GM12878 (cell line): ENCODE results near the gene MKRN2. TPM values are rescaled to one million over a fixed set of nuclear protein-coding genes. Genes with fewer than 3 reads are reported as not detected.

Experiments used
- ATAC-seq: fragments of 200-7000 bp; cut with Tn5 transposase; 3 replicates; pipeline ENCODE4 v1.9.1; 2020; ENCODE audit warnings: mild to moderate bottlenecking, moderate library complexity
- BruUV-seq: library from RNA; stranded (reverse); fragments of 400-500 nt; replicated peaks from 2 replicates; lab custom pipeline; 2021; lab: Mats Ljungman, UMichigan
- CTCF ChIA-PET: fragments of 300-600 bp; sonication (Branson Sonifier 250); formaldehyde crosslinking; extraction: SDS; loops from one replicate; lab custom pipeline; 2021; ENCODE audit warnings: inconsistent platforms; lab: Yijun Ruan, JAX
- POLR2A ChIA-PET: fragments of 350-600 bp; formaldehyde crosslinking; extraction: SDS; loops from one replicate; lab custom pipeline; 2021; ENCODE audit warnings: inconsistent platforms; lab: Charles Lee
- RAD21 ChIA-PET: fragments of 300-600 bp; sonication (Branson Sonifier 250); formaldehyde crosslinking; loops from one replicate; lab custom pipeline; 2023; ENCODE audit warnings: antibody characterized with exemption; ENCODE audit not compliant: unreplicated experiment; lab: Charles Lee
- SMC1A ChIA-PET: fragments of 300-600 bp; sonication (Branson Sonifier 250); formaldehyde crosslinking; loops from one replicate; lab custom pipeline; 2023; ENCODE audit not compliant: unreplicated experiment, uncharacterized antibody; lab: Charles Lee
- DNase-seq: peaks from one replicate; pipeline ENCODE4 v3.0.0-alpha.2; 2011; ENCODE audit warnings: low read depth, low spot score
- FAIRE-seq: peaks from 3 replicates; lab custom pipeline; 2011; peaks lifted over from hg19 to GRCh38; lab: Jason Lieb, UNC
- H2AFZ ChIP-seq: 2 replicates; pipeline ENCODE4 v1.6.0; 2011; ENCODE audit warnings: low read depth, low read length, control low read depth; ENCODE audit not compliant: control insufficient read depth
- H3K27ac ChIP-seq: 2 replicates; pipeline ENCODE4 v1.5.1; 2011; ENCODE audit warnings: control low read depth; ENCODE audit not compliant: control insufficient read depth, insufficient read depth
- H3K27me3 ChIP-seq, 2 experiments: replicated peaks in 1 of 2; 2 replicates each; pipeline versions ENCODE4 v1.6.0 to v1.6.1; 2011; ENCODE audit warnings: low read length in 1 of 2; ENCODE audit not compliant: control insufficient read depth in 2 of 2, insufficient read depth in 2 of 2
- H3K36me3 ChIP-seq, 2 experiments: 2 replicates each; pipeline ENCODE4 v1.5.1; 2011; ENCODE audit warnings: low read length in 1 of 2; ENCODE audit not compliant: control insufficient read depth in 2 of 2, insufficient read depth in 2 of 2
- H3K4me1 ChIP-seq: 2 replicates; pipeline ENCODE4 v1.6.1; 2011; ENCODE audit warnings: mild to moderate bottlenecking, low read length, moderate library complexity, mixed read lengths; ENCODE audit not compliant: control insufficient read depth, insufficient read depth
- H3K4me2 ChIP-seq: 2 replicates; pipeline ENCODE4 v1.6.0; 2011; ENCODE audit warnings: control low read depth; ENCODE audit not compliant: control insufficient read depth, insufficient read depth
- H3K4me3 ChIP-seq: fragments of 200-600 bp; sonication (generic); 2 replicates; pipeline ENCODE4 v1.5.1; 2016
- H3K79me2 ChIP-seq: 2 replicates; pipeline ENCODE4 v1.6.0; 2011; ENCODE audit warnings: low read length; ENCODE audit not compliant: control insufficient read depth, insufficient read depth
- H3K9ac ChIP-seq: 2 replicates; pipeline ENCODE4 v1.8.0; 2011; ENCODE audit warnings: low read length, control low read depth, mixed read lengths; ENCODE audit not compliant: control insufficient read depth, insufficient read depth
- H3K9me3 ChIP-seq: replicated peaks from 3 replicates; pipeline ENCODE4 v1.5.1; 2011; ENCODE audit warnings: mild to moderate bottlenecking, low read length; ENCODE audit not compliant: control insufficient read depth, insufficient read depth
- H4K20me1 ChIP-seq: 2 replicates; pipeline ENCODE4 v1.6.0; 2011; ENCODE audit not compliant: control insufficient read depth, insufficient read depth
- POLR2AphosphoS2 ChIP-seq: IDR thresholded peaks from 2 replicates; pipeline ENCODE4 v1.6.1; 2011; ENCODE audit warnings: low read depth, mild to moderate bottlenecking, low read length, improper control_type of control experiment, moderate library complexity
- POLR2AphosphoS5 ChIP-seq: IDR thresholded peaks from 2 replicates; pipeline ENCODE4 v1.6.1; 2011; ENCODE audit warnings: mild to moderate bottlenecking, low read length, inconsistent platforms
- SMARCA5 ChIP-seq: fragments of 450-650 bp; IDR thresholded peaks from 2 replicates; pipeline ENCODE4 v1.6.1; 2017; ENCODE audit warnings: mild to moderate bottlenecking
- STAT3 ChIP-seq: IDR thresholded peaks from 2 replicates; pipeline ENCODE4 v1.6.1; 2011; ENCODE audit warnings: low read depth, low read length, improper control_type of control experiment
- WGBS: methylation state at CpG from one replicate; pipeline ENCODE4 v1.1.6; 2016; ENCODE audit warnings: low lambda C conversion rate; ENCODE audit not compliant: insufficient replicate concordance, insufficient coverage; ENCODE audit errors: missing lambda C conversion rate; 5-methylcytosine and 5-hydroxymethylcytosine counted together
- in situ Hi-C: fragments of 300-500 bp; cut with MboI; formaldehyde crosslinking; loops from 9 replicates; pipeline ENCODE4 v1.14.3; 2018; ENCODE audit warnings: mixed read lengths
- intact Hi-C: fragments of 100-400 bp; cut with micrococcal nuclease; formaldehyde crosslinking; loops from one replicate; pipeline ENCODE4 v1.14.2; 2022; ENCODE audit not compliant: unreplicated experiment
- polyA plus RNA-seq, 11 experiments: library from polyadenylated mRNA; depleted of rRNA in 4 of 11; unstranded in 6 of 11; stranded (reverse) in 5 of 11; fragments of >200 nt; fragmentation: Nextera tagmentation in 4 of 11; fragmentation: Illumina TruSeq in 1 of 11; extraction: Ambion mirVana in 4 of 11; extraction: Trizol in 1 of 11; gene quantifications; 1 replicate in 1 of 11; 2 replicates in 10 of 11; pipeline versions ENCODE4 v1.2.1 to v1.2.3, GENCODE V29; 2011 to 2016; ENCODE audit warnings: inconsistent platforms in 2 of 11, missing spikeins in 2 of 11, low read depth in 1 of 11
- total RNA-seq, 4 experiments: library from RNA; depleted of rRNA in 3 of 4; stranded (reverse); fragments of >200 nt in 3 of 4; fragmentation: Illumina TruSeq in 1 of 4; extraction: Trizol in 1 of 4; gene quantifications; 2 replicates each; pipeline versions ENCODE4 v1.2.1 to v1.2.3, GENCODE V29; 2013 to 2021

Gene MKRN2
- total and polyA plus RNA-seq, 10 of the 15 experiments (the other 5 are each of a cell fraction or from before 2014, with no cell fraction given), result 15.4 to 40.7 (median 34.4) TPM

DNA sequence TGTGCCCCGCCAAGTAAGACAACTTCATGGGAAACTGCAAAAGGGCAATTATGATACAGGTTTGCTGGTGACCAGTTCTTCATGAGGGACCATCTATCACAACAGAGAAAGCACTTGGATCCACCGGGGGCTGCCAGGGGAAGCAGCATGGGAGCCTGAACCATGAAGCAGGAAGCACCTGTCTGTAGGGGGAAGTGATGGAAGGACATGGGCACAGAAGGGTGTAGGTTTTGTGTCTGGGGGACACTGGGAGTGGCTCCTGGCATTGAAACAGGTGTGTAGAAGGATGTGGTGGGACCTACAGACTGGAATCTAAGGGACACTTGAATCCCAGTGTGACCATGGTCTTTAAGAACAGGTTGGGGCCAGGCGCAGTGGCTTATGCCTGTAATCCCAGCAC lies 22.6 kb downstream of the MKRN2 start:
- in situ Hi-C loops, result no loop called here
- no TSS peak for BruUV-seq
- Histone ChIP-seq H3K27me3 (no peaks in the 10 kb centered on the region), H3K4me1 (no peaks in the 10 kb centered on the region), H3K79me2 (no peaks in the 10 kb centered on the region), H2AFZ (no peak overlapping the region), H3K27ac (no peak overlapping the region), H3K4me2 (no peak overlapping the region), H3K36me3 (peaks cover 26 to 69% of the 10 kb centered on the region in 2 experiments), H3K9me3 (no peaks in the 10 kb centered on the region; the same call in 2 of the 3 replicates), H4K20me1 (no peaks in the 10 kb centered on the region), H3K4me3 (no peak overlapping the region), H3K9ac (no peak overlapping the region)
- no peak for FAIRE-seq
- POLR2A ChIA-PET, result no interaction called here
- TF ChIP-seq STAT3, result no peak
- no peak for TF ChIP-seq SMARCA5
- intact Hi-C loops, result no loop called here
- no peak for ATAC-seq
- RAD21 ChIA-PET, result no interaction called here
- DNase-seq, result no peak
- WGBS, result 84% methylated on average over 3 of the region's 3 CpGs
- CTCF ChIA-PET, result interaction anchor here (0.7 to 1.2 kb wide), 4 partner anchors 8 to 175 kb away, joined by 3 read pairs; no protein-coding TSS in a partner anchor
- SMC1A ChIA-PET, result interaction anchor here (0.6 kb wide), 1 partner anchor 251 kb away, joined by 3 read pairs; no protein-coding TSS in a partner anchor

- H2AFZ ChIP-seq, result no peak overlapping the region
- in situ Hi-C loops (no loop called here), intact Hi-C loops (no loop called here)
- no TSS peak for BruUV-seq
- H3K27me3 ChIP-seq, result no peaks in the 10 kb centered on the region
- no peaks in the 10 kb centered on the region for H3K4me1 ChIP-seq
- FAIRE-seq, result no peak
- ATAC-seq, result no peak
- no peak overlapping the region for H3K4me2 ChIP-seq
- 77% methylated on average over 3 of the region's 3 CpGs for WGBS
- H3K36me3 ChIP-seq, result peaks cover 28 to 67% of the 10 kb centered on the region in 2 experiments
- no peak overlapping the region for H3K9ac ChIP-seq
- RAD21 ChIA-PET, result no interaction called here
- SMC1A ChIA-PET, result interaction anchor here (0.6 kb wide), 1 partner anchor 252 kb away, joined by 3 read pairs; no protein-coding TSS in a partner anchor
- TF ChIP-seq POLR2AphosphoS2 (no peak), POLR2AphosphoS5 (0 out of 2 replicates have a peak, but pooled peaks have one; percentile 27)
- H3K9me3 ChIP-seq, result no peaks in the 10 kb centered on the region; the same call in 2 of the 3 replicates
- POLR2A ChIA-PET, result no interaction called here
- H4K20me1 ChIP-seq, result no peaks in the 10 kb centered on the region
- H3K27ac ChIP-seq, result no peak overlapping the region
- no peak for DNase-seq
- CTCF ChIA-PET, result interaction anchor here (0.6 kb wide), 1 partner anchor 50 kb away, joined by 3 read pairs; no protein-coding TSS in a partner anchor
- no peak overlapping the region for H3K4me3 ChIP-seq
- no peaks in the 10 kb centered on the region for H3K79me2 ChIP-seq
These were observed 23.0 kb downstream of the MKRN2 start for GRCh38 chr3:12579905-12580304.
